HG03521 (cell line): ENCODE results near the gene UBASH3A.

Experiments used
- ATAC-seq: cut with Tn5 transposase; IDR thresholded peaks from one replicate; pipeline ENCODE4 v1.9.1; 2021; ENCODE audit warnings: mild to moderate bottlenecking, moderate library complexity; ENCODE audit not compliant: unreplicated experiment

The UBASH3A gene

GRCh38 chr21:42403611-42404231 lies at the start of gene UBASH3A:
Gene UBASH3A, plus strand, starts transcription at chr21:42403902. Its CDS starts 44 bp downstream, at chr21:42403946.
- no peak for ATAC-seq

- ATAC-seq, result no peak
Measured at GRCh38 chr21:42356046-42356445, 47.7 kb upstream of the UBASH3A start.

- no peak for ATAC-seq
Measured at GRCh38 chr21:42356650-42357049, 47.1 kb upstream of the UBASH3A start.

GRCh38 chr21:42357307-42357706 lies 46.4 kb upstream of the UBASH3A start:
- no peak for ATAC-seq

- no peak for ATAC-seq
Measured at GRCh38 chr21:42358261-42358660, 45.4 kb upstream of the UBASH3A start.

GRCh38 chr21:42358937-42359336 lies 44.8 kb upstream of the UBASH3A start:
- no peak for ATAC-seq

- no peak for ATAC-seq
Measured at GRCh38 chr21:42360317-42360716, 43.4 kb upstream of the UBASH3A start.

- ATAC-seq, result no peak
Measured at GRCh38 chr21:42361286-42361685, 42.4 kb upstream of the UBASH3A start.

- ATAC-seq, result no peak
Measured at GRCh38 chr21:42362198-42362597, 41.5 kb upstream of the UBASH3A start.

- ATAC-seq, result no peak
Measured at GRCh38 chr21:42362700-42363099, 41.0 kb upstream of the UBASH3A start.

- ATAC-seq, result no peak
Measured at GRCh38 chr21:42363312-42363711, 40.4 kb upstream of the UBASH3A start.

GRCh38 chr21:42364304-42364865 lies 39.3 kb upstream of the UBASH3A start:
- no peak for ATAC-seq

GRCh38 chr21:42365770-42366169 lies 37.9 kb upstream of the UBASH3A start:
- ATAC-seq, result no peak

- ATAC-seq, result no peak
Measured at GRCh38 chr21:42366292-42367010, 37.3 kb upstream of the UBASH3A start, which contains the start of gene TFF1. Gene TFF1, minus strand, starts transcription at chr21:42366535. Its CDS starts 40 bp downstream, at chr21:42366495.

GRCh38 chr21:42367367-42368165 lies 36.1 kb upstream of the UBASH3A start:
- ATAC-seq, result no peak

- no peak for ATAC-seq
Measured at GRCh38 chr21:42369821-42370220, 33.9 kb upstream of the UBASH3A start.

- ATAC-seq, result no peak
Measured at GRCh38 chr21:42370894-42371654, 32.6 kb upstream of the UBASH3A start.

GRCh38 chr21:42373196-42373907 lies 30.4 kb upstream of the UBASH3A start:
- ATAC-seq, result no peak

- ATAC-seq, result no peak
Measured at GRCh38 chr21:42373908-42374455, 29.7 kb upstream of the UBASH3A start.

GRCh38 chr21:42374457-42374856 lies 29.2 kb upstream of the UBASH3A start:
- ATAC-seq, result no peak
